Measurements from ENCODE around the gene OR5D16.

DNA sequence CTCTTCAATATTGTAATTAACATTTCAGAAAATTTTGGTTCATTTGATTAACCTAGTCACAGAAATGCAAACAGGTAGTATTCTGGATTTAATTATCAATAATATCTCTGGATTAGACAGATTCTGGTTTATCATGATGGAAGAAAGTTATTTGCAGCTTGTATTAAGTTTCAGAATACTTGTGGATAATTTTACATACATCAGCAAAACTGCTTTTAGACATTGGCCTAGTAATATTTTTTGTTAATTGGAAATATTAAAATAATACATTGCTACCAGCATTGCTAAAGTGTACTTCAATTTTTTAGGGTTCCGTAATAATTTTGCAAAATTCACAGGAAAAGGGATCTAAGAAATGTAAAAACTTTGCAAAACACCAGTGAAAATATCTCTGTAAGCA is 46.9 kb upstream of the OR5D16 start:
- TF ChIP-seq, protein P1, sequence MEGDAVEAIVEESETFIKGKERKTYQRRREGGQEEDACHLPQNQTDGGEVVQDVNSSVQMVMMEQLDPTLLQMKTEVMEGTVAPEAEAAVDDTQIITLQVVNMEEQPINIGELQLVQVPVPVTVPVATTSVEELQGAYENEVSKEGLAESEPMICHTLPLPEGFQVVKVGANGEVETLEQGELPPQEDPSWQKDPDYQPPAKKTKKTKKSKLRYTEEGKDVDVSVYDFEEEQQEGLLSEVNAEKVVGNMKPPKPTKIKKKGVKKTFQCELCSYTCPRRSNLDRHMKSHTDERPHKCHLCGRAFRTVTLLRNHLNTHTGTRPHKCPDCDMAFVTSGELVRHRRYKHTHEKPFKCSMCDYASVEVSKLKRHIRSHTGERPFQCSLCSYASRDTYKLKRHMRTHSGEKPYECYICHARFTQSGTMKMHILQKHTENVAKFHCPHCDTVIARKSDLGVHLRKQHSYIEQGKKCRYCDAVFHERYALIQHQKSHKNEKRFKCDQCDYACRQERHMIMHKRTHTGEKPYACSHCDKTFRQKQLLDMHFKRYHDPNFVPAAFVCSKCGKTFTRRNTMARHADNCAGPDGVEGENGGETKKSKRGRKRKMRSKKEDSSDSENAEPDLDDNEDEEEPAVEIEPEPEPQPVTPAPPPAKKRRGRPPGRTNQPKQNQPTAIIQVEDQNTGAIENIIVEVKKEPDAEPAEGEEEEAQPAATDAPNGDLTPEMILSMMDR (IDR thresholded peaks at IDR 0.05; ENCODE audit: borderline replicate concordance, extremely low read depth, low read length, poor library complexity, severe bottlenecking) = no peak
- TF ChIP-seq EZH2 (IDR thresholded peaks at IDR 0.05; ENCODE audit: borderline replicate concordance, low read depth, low read length, severe bottlenecking) = no peak
